SK-MEL-5 (cell line): ENCODE measurements around the gene TNFSF10. TPM values are rescaled to one million over a fixed set of nuclear protein-coding genes. Genes with fewer than 3 reads are reported as not detected.

Source experiments
- DNase-seq: peaks from one replicate; pipeline ENCODE4 v3.0.0-alpha.2; 2016; ENCODE audit warnings: low read depth, low spot score
- in situ Hi-C: cut with HindIII; loops from 2 replicates; pipeline ENCODE4 v1.10.0; 2016; ENCODE audit warnings: low sequenced_read_pairs, high pct_unique_total_duplicates, low pct_unique_long_range_greater_than_20kb
- total RNA-seq: library from RNA; depleted of rRNA; stranded (reverse); fragments of >200 nt; shearing (Covaris generic); gene quantifications from 2 replicates; pipeline ENCODE4 v1.2.3, GENCODE V29; 2014

The TNFSF10 gene
- total RNA-seq, 1 experiment from 2014 or later, result not detected

DNA sequence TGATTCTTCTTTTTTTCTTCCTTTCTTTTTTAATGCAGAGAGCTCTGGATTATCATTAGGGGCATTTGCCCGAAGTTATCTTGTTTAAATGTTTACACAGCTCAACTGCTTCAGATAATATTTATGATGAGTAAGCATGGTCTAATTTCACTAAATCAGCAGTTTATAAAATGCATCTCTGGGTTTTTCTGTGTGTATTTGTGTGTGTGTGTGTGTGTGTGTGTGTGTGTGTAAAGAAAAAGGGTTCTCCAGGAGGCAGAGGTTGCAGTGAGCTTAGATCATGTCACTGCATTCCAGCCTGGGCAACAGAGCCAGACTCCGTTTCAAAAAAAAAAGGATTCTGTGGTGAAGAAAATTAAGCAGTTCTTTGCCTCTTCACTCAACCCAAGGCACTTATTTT lies 25.9 kb upstream of the TNFSF10 start:
- in situ Hi-C loops, result no loop called here
- DNase-seq, result no peak

DNA sequence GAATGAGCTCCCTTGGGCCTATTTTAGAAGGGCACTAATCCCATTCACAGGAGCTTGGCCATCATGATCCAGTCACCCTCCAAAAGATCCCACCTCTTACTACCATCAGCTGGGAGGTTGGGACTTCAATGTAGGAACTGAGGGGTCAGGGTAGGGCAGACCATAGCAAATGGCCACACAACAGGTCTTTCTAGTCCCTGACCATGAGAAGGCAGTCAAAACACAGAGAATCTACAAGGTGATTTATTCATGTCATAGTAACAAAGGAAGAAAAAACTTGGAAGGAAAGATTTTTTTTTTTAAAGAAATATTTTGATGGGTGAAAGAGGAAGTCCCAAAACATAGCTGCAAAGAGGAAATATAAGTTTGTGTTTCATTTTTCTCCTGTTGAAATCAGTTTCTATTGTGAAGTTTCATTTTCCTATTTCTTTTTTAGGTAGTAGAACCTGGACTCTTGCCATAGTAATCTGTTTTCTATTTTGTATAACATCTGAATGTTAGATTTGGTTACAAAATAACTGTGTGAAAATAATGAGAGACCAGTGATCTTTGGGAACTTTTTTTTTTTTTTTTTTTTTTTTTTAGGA lies 23.5 kb upstream of the TNFSF10 start:
- in situ Hi-C loops, result no loop called here
- DNase-seq, result no peak

GRCh38 chr3:172546105-172546504 lies 22.9 kb upstream of the TNFSF10 start:
- in situ Hi-C loops, result no loop called here
- DNase-seq, result no peak

- in situ Hi-C loops, result no loop called here
- DNase-seq, result no peak
These were observed 21.2 kb upstream of the TNFSF10 start for GRCh38 chr3:172544404-172544803.

- in situ Hi-C loops, result no loop called here
- DNase-seq, result no peak
These were observed 20.7 kb upstream of the TNFSF10 start for GRCh38 chr3:172543884-172544283.

DNA sequence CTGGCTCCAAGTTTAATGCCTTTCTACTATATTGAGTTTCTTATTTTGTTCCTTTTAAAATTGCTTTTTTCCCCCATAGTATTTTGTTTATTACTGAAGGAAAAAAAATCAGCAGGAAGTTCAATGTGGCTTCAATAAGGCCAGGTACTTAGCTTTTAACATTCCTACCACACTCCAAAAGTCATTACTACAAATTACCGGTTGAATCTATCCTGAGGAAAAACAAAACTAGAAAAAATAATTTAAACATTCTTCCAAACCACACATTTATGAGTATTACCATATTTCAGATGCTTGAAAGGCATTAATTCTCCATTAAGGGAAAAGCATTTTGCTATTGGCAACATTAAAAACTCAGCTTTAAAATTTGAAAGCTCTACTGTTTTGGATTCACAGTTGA lies 20.2 kb upstream of the TNFSF10 start:
- DNase-seq, result no peak
- in situ Hi-C loops, result no loop called here

GRCh38 chr3:172542999-172543398 lies 19.8 kb upstream of the TNFSF10 start:
- no peak for DNase-seq
- in situ Hi-C loops, result no loop called here

DNA sequence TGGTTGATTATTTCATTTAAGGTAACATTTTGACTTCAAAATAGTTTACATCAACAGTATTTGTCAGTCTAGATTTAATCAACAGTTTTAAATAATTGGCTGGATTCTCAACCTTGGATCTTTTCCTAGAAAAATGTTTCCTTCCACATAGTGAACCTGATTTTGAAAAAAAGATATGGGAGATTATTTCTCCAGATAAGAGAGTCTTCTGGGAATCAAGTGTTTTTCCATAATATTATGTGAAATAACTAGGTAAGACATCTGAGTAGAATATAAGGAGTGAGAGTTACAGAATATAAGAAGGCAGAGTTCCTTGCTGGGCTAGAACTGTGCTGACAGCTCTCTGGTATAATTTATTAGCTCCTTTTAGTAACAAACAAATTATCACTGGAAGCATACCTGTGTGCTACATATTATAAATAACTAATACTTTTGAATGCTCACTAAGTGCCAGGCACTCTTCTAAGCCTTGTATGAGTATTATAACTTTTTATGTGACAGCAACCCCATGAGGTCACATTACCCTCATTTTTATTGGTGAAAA lies 18.8 kb upstream of the TNFSF10 start:
- DNase-seq, result no peak

GRCh38 chr3:172540049-172540448 lies 16.8 kb upstream of the TNFSF10 start:
- no peak for DNase-seq
- in situ Hi-C loops, result no loop called here

More for the DNA sequence above, 18.8 kb upstream of the TNFSF10 start:
- in situ Hi-C loops, result no loop called here

DNA sequence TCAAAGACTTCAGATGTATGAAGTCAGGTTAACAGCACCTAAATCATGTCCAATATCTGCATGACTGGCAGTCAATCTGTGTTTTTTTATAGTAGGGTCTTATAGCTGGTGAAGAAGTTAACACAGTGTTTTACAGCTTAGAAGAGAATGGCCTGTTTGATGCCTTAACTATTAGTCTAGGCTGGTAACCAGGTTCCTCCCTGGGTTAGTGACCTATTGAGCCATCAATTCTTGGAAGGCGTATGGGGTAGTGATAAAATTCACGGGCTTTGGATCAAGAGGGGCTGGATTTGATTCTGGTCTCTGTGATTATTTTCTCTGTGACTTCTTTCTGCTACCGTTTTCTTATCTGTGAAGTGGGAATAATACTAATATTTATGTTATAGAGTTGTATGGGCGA lies 16.0 kb upstream of the TNFSF10 start:
- DNase-seq, result no peak
- in situ Hi-C loops, result no loop called here

DNA sequence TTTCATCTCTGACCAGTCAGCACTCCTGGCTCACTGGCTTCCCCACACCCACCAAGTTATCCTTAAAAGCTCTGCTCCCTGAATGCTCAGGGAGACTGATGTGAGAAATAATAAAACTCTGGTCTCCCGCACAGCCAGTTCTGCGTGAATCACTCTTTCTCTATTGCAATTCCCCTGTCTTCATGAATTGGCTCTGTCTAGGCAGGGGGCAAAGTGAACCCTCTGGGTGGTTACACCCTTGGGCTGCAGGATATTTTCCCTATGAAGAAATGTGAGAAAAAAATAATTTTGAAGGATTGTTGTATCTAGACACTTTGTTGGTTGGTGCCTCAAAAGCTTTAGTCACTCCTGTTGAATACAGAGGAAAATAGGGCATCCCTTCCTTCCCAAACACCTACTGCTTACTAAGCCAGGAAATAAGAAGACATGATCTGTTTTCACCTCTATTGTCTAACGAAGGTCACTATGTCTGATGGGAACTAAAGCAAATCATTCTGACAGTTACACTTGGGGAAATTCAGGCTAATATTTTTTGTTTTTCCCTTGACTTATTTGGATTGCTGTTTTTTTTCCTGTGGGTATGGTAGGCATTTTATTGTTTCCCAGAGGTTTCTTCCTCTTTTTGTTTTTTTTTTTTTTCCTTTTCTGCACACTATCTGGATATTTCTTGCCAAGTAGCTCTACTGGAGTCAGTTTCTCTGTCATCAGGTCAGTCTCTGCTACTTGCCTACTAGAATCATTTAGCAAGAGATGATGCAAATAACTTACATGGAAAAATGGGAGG lies 15.3 kb upstream of the TNFSF10 start:
- no peak for DNase-seq

GRCh38 chr3:172537507-172538158 lies 14.4 kb upstream of the TNFSF10 start:
- DNase-seq, result no peak
- in situ Hi-C loops, result no loop called here

More for the DNA sequence above, 15.3 kb upstream of the TNFSF10 start:
- in situ Hi-C loops, result no loop called here

DNA sequence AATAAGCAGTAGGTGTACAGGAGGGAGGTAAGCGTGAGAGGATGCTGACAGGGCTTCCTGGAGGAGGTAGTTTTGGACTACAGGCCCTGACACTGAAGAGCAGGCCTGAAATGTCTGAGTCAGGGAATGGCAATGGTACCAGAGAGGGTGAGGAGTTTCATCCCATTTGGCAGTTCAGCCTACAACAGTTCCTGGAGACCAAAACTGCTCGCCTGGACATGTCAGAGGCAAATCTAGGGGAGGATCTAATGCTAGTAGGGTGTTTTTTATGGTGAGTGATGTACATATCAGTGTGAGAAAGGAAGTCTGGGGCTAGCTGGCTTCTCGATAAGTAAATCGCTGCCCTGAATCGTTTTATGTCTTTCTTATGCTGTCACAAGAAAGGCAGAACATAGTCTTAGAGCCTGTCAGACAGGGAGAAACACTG lies 13.8 kb upstream of the TNFSF10 start:
- in situ Hi-C loops, result no loop called here
- DNase-seq, result no peak

DNA sequence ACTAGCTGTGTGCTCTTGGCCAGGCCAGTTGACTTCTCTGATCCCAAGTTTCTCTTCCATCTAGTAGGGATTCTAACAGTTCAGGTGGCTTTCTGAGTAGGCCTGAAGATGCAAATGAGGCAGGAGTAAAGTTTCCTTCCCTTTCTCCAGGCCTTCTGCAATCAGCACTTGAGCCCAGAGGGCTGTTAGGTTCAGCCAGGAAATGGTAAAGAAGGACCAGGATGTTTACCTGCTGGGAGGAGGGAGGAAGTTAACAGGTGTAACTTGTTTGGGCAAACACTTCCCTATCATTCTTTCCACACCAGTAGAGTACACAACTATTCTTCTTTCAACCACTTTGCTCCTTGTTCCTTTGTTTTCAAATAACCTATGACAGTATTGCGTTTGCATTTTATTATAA lies 13.3 kb upstream of the TNFSF10 start:
- in situ Hi-C loops, result no loop called here
- DNase-seq, result no peak

- in situ Hi-C loops, result no loop called here
- DNase-seq, result no peak
These were observed 7.3 kb upstream of the TNFSF10 start for GRCh38 chr3:172530566-172530965.

GRCh38 chr3:172530101-172530561 lies 6.9 kb upstream of the TNFSF10 start:
- no peak for DNase-seq
- in situ Hi-C loops, result no loop called here

DNA sequence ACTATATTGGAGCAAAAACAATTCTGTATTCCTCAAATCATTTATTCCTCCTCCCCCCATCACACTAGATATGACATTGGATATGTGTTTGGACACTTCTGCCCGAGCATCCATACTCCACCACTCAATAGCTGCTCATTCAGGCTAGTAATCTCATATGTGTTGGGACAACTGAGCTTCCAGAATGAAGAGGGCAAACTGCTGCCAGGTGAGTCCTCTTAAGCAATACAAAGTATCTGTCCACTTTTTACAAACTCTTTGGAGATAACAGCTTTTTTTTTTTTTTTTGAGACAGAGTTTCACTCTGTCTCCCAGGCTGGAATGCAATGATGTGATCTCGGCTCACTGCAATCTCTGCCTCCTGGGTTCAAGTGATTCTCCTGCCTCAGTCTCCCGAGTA lies 5.4 kb upstream of the TNFSF10 start:
- in situ Hi-C loops, result no loop called here
- DNase-seq, result no peak

DNA sequence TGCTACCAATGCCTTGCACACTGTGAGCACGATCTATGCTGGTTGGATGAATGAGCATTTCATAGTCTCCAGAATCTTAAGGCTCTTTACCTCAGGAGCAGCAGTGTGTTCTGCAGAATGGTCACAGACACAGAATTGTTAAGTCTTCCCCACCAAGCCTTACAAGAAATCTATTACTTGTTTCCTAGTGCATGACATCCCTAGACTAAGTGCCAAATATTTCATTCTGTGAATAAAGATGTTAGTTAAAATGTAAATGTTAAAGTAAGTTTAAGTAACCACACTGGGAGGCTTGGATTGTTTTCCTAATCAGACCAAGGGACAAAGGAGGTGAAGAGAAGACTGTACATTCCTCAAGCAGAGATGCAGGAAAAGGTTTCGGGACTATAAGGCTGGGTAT lies 4.1 kb upstream of the TNFSF10 start:
- in situ Hi-C loops, result no loop called here
- DNase-seq, result no peak
